SIG-M5 treated with dmso at 0.1 percent for 504 hours (cell line): ENCODE measurements around the gene PLEKHG4B.
A peak's percentile ranks its signal among the peaks of the same experiment; 100 is the strongest.
"Not testable (repeated sequence)": the region's sequence is repeated elsewhere in the genome, so short reads cannot be mapped to it uniquely, and the experiment has no call there.

Experiments used
- DNase-seq: peaks from one replicate; lab custom pipeline; 2025; ENCODE audit not compliant: unreplicated experiment; lab: John Stamatoyannopoulos, UW

Gene PLEKHG4B

DNA sequence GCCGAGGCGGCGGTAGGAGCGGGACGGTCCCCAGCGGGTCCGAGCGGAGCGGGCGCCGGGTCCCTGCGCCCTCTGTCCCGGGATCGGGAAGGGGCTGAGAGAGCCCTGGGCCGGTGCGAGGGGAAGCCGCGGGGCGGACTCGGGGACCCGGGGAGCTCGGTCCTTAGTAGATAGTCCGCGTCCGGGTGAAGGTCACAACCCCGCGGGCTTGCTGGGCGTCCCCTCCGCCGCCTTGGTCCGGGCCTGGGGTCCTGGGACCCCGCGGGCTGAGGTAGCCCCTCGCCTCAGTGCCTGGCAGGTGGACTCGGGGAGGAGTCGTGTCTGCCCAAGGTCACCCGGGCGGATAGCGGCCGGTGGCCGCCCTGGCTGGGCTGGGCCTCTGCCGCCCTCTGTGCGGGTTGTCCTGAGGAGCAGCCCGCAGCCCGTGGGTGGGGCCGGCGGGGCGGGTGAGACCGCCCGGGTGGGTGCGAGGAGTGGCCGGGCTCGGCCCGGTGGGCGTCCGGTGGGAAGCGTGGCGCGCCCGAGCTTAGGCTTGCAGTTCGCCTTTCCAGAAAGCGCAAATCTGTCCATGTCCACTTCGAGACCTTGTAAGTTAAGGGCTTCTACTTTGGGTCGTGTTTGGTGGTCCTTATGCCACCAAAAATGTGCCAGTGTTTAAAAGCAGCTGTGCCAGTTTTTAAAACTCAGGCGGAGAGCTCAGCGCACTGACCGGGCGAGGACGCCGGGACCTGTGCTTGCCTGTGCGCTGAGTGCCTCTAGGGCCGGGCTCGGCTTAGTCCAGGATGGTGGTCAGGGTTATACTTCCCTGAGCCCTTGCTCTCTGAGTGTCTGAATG lies 126.7 kb downstream of the PLEKHG4B start:
- peak; percentile 13 for DNase-seq

DNA sequence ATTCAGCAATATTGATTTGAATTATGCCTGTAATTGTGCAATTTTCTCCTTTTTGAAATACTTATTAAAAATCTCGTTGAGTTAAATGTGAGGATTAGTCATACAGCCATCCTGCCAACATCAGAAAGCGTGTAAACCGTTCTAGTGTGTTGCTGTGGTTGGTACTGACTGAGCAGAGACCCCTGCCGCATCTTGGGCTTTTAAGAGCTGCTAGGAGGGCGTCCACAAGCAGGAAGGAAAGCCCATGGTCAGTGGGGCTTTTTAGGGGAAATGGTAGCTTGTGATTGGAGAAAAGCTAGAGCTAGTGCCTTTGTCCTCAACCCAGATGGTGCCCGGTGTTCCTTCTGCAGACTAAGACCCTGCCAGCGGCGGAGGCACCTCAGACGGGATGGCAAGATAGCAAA lies 127.5 kb downstream of the PLEKHG4B start:
- DNase-seq: peak; percentile 27

DNA sequence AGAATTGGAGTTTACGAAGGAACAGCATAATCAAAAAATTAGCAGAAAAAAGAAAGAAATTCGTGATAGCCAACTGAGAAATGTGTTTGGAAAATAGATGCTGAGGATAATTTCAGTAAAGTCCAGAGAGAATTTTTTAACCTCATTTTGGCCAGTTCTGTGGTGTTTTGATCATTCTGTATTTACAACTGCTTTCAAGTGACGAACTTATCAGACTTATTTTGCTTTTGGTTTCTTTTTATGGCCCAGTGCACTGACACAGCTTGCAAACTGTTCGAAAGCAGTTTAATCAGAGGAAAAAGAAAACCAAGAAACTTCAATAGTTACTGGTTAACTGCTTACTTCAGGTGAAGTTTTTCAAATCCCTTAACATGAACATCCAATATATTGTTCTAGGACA lies 128.0 kb downstream of the PLEKHG4B start:
- DNase-seq: no peak

DNA sequence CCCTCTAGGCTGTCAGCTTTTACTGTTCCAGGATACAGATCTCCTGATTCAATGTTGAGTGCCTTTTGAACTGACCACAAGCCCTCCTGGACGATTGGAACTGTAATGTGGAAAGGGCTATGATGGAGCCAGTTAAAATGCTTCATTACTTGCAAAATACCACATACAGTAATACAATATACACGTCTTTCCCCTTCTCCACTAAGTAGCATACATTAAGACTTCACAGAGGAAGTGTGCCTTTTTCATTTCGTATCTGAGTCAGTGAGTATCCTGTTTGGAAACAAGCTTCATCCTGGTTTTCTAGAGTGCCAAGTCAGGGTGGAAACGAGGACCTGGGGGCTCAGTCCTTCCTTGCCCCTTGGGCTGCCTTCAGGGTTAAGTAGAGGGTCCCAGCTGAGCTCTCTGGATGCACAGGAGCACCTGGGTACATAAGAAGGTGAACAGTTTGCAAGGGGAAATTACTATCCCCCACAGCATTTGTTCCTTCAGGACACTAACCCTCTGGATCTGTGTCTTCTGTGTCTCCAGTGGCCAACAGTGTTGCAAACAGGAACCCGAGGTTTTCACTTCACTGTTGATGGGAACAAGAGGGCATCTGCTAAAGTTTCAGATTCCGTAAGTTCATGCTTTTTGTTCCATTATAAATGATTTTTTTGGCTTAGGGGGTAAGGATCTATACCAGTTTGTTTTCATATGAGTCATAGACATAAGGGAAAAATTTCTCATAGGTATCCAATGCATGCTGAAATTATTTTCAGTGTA lies 131.2 kb downstream of the PLEKHG4B start:
- DNase-seq: peak; percentile 19

DNA sequence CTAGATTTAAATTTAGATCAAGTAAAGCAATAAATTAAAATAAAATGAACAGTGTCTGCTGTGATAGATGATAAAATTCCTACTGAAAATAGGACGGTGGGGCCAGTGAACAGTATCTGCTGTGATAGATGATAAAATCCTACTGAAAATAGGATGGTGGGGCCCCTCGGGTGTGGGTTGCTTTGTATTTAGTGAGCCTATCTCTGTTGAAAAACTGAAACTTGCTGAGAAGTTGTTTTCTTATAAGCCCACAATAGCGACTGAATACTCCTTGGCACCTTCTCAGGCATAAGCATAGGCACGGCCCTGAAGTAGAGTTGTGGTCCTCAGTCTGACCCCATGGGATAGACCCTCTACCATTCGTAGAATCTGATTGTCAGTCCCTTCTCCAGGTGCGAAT lies 131.8 kb downstream of the PLEKHG4B start:
- no peak for DNase-seq

DNA sequence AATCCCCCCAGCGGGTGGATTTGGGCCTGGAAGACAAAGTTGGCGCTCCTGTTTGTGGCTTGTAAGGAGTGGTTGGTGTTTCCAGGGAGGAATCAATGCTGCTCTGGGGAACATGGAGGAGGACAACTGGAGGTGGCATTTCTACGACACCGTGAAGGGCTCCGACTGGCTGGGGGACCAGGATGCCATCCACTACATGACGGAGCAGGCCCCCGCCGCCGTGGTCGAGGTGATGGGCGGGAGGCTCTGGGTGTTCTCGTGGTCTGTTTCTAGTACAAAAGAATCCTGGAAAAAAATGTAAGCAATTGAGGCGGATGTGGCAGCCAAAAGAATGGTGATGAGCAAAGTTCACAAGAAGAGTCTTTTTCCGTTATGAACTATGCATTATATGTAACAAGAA lies 133.4 kb downstream of the PLEKHG4B start:
- DNase-seq: no peak

DNA sequence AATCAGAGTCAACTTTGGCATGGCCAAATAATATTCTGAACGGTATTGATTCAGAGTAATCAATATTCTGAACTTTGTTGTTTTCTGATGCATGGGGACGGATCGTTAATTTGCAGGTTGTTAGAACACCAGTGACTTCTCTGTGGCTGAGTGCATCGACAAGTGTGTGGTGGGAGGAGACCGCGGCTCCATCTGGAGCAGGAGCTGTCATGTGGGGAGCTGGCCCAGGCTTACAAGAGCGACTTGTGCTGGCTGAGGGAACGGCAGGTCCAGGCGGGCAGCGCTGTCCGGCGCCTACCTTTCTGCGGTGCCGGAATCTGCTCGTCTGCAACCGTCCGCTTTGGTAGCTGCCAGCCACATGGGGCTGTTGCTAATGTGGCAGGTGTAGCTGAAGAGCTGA lies 135.4 kb downstream of the PLEKHG4B start:
- DNase-seq: not testable (repeated sequence)

DNA sequence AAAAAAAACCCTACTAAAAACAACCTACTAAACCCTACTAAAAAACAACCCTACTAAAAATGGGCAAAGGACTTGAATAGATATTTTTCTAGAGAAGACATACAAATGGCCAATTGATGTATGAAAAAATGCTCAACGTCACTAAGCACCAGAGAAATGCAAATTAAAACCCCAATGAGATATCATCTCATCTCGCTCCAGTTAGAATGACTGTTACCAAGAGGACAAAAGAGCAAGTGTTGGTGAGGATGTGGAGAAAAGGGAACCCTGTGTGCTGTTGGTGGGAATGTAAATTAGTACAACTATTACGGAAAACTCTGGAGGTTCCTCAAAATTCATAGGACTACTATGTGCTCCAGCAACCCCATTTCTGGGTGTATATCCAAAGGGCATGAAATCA lies 136.9 kb downstream of the PLEKHG4B start:
- no peak for DNase-seq

DNA sequence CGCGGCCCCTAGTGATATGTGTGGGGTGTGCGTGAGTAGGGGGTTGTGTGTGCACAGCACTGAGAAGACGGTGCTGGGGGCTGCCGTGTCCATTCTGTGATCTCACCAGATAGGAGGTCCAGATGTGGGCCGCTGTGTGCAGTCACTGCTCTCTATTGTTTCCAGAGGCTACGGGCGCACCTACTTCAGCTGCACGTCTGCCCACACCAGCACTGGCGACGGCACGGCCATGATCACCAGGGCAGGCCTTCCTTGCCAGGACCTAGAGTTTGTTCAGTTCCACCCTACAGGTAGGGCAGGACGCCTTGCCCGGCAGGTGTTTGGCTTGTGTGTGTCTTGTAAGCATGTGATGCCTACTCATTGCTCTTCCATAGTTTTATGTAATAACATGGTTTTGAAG lies 138.7 kb downstream of the PLEKHG4B start:
- no peak for DNase-seq

DNA sequence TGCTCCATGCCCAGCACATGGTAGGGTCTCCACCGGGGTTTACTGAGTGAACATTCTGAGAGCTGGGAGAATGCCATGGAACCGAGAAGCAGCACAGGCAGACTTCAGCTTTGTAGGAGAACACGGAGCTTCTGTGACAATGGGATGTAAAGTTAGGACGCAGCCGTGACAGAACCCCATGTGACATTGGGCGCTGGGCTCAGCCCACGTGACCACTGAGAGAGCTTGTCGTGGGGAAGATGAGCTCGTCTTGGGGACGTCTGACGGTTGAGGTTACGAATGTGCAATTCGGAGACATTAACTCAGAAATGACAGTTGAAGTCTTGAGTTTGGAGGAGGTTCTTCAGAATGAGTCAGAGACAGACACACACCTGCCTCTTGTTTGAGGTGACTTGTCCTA lies 139.7 kb downstream of the PLEKHG4B start:
- DNase-seq: no peak

DNA sequence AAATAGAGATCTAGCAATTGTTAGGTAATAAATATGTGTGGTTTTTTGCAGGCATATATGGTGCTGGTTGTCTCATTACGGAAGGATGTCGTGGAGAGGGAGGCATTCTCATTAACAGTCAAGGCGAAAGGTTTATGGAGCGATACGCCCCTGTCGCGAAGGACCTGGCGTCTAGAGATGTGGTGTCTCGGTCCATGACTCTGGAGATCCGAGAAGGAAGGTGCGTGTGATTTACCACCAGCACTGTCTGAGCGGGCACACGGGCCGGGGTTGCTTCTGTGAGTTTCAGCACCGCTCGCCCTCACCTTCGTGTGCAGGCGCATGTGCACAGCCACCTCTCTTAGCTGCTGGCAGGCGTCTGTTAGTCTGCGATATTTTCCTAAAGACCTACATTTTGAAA lies 141.5 kb downstream of the PLEKHG4B start:
- DNase-seq: not testable (repeated sequence)

DNA sequence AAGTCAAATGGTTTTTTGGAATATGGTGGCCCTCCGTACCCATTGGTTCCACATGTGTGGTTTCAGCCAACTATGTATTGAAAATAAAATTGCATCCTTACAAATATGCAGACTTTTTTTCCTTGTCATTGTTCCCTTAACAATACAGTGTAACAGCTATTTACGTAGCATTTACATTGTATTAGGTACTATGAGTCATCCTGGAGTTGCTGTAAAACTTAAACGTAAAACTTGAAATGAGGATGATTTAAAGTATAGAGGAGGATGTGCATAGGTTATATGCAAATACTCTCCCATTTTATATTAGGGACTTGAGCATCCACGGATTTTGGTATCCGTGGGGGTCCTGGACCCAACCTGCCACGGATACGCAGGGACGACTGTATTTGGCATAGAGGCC lies 142.5 kb downstream of the PLEKHG4B start:
- DNase-seq: no peak

DNA sequence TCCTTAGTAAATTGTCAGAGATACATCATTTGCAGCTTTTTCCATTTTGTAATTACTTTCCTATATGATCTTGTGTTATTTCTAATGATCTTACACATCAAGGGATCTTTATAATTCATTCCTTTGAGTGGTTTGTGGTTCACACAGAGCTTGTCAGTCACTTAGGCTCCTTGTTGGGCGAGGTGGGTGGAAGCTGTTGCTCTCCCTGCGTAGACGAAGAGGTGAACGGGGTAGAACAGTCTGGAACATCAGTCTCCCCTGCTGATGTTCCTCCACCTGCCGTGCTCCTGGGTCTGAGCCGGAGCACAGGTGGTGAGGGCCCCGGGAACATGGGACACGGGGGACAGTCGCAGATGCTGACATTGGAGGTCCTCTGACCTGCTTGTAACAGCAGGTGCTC lies 143.6 kb downstream of the PLEKHG4B start:
- DNase-seq: not testable (repeated sequence)

DNA sequence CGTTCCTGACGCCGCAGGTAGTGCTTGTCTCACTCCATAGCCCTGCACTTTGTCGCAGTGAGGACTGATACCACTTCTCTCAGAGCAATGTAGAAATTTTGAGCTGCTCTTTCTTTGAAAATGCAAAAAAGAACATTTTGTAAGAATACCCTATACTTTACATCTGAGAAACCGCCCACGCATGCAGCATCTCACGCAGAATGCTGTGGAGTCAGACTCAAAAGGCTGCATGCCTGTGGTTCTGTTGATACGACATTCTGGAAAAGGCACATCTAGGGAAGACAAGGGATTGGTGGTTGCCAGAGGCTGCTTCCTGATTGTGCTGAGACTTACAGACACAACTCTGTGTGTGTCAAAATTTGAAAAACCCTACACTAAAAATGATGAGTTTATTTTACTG lies 146.0 kb downstream of the PLEKHG4B start:
- DNase-seq: not testable (repeated sequence)
